ENCODE data around the gene SLC2A8. TPM values are rescaled to one million over a fixed set of nuclear protein-coding genes. Genes with fewer than 3 reads are reported as not detected.

The SLC2A8 gene
- total RNA-seq, 1 donor from 2014 or later, result 13.8 TPM

DNA sequence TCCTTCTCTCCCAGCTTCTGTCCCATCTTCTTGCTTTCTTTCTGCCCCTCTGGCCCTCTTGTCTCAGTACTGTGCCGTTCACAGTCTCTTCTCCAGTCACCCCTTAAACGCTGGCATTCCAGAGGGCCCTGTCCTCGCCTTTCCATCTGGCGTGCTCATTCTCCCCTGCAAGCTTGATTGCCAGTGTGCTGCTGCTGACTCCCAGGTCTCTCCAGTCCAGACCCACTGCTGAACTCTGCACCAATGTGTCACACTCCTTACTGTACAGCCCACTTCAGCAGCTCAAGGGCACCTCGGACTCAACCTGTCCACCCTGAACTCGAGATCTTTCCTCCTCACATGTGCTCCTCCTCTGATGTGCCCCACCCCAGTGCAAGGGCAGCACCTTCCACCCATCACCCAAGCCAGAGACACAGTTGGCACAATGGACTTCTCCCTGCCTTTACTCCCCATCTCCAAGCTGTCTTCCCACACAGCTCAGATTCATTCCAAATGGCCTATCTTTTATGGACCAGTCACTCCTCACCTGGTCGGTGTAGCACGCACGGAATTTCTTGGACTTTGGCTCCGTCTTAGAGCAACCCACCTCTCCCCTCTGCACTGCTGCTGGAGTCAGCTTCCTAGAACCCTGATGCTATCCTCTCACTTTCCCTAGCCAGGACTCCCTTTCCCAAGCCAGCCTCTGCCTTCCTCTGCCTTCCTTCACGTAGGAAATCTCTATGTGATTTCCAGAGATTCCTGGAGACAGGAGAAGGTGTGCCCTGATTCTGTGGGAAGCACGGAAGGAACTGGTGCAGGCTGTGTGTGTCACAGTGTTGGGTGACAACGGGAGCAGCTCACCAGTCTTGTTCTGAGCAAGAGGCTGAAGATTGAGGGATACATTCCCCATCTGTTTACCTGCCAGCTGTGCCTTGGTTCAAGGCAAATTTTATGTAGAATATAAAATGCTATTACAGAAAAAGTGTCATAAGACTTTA, 26.0 kb upstream of the SLC2A8 start:
- no peaks in the 10 kb centered on the region for H3K36me3 ChIP-seq
- no peak overlapping the region for H3K4me3 ChIP-seq
- H3K9me3 ChIP-seq, result no peaks in the 10 kb centered on the region
- no peaks in the 10 kb centered on the region for H3K4me1 ChIP-seq
- no peaks in the 10 kb centered on the region for H3K27me3 ChIP-seq
- no peak overlapping the region for H3K27ac ChIP-seq
- TF ChIP-seq, protein P1, sequence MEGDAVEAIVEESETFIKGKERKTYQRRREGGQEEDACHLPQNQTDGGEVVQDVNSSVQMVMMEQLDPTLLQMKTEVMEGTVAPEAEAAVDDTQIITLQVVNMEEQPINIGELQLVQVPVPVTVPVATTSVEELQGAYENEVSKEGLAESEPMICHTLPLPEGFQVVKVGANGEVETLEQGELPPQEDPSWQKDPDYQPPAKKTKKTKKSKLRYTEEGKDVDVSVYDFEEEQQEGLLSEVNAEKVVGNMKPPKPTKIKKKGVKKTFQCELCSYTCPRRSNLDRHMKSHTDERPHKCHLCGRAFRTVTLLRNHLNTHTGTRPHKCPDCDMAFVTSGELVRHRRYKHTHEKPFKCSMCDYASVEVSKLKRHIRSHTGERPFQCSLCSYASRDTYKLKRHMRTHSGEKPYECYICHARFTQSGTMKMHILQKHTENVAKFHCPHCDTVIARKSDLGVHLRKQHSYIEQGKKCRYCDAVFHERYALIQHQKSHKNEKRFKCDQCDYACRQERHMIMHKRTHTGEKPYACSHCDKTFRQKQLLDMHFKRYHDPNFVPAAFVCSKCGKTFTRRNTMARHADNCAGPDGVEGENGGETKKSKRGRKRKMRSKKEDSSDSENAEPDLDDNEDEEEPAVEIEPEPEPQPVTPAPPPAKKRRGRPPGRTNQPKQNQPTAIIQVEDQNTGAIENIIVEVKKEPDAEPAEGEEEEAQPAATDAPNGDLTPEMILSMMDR (IDR thresholded peaks at IDR 0.05), result no peak
- no peak for TF ChIP-seq POLR2A (IDR thresholded peaks at IDR 0.05)
- TF ChIP-seq POLR2AphosphoS5 (IDR thresholded peaks at IDR 0.05; ENCODE audit: insufficient read depth in 1 of 2, low read depth in 1 of 2), result no peak
- intact Hi-C loops (cut with DNase I), result no loop called here
- DNase-seq (ENCODE audit: extremely low spot score in 2 of 2), result peak in 1 of 2 donors; percentile 84

DNA sequence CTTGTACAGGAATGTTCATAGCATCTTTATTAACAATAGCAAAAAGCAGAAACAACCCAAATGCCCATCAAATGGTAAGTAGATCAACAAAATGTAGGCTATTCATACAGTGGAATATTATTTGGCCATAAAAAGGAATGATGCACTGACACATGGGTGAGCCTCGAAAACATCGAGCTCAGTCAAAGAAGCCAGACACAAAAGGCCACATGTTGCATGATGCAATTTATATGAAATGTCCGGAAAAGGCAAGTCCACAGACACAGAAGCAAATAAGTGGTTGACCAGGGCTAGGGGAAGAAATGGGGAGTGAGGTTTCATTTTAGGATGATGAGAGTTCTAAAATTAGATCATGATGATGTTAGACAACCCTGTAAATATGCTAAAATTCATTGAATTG, 16.5 kb upstream of the SLC2A8 start:
- no peaks in the 10 kb centered on the region for H3K36me3 ChIP-seq
- H3K27me3 ChIP-seq, result no peaks in the 10 kb centered on the region
- TF ChIP-seq, protein P1 (IDR thresholded peaks at IDR 0.05), result no peak
- TF ChIP-seq POLR2AphosphoS5 (IDR thresholded peaks at IDR 0.05; ENCODE audit: insufficient read depth in 1 of 2, low read depth in 1 of 2), result no peak
- no peak for TF ChIP-seq POLR2A (IDR thresholded peaks at IDR 0.05)
- no peak overlapping the region for H3K4me3 ChIP-seq
- no peaks in the 10 kb centered on the region for H3K9me3 ChIP-seq
- no peaks in the 10 kb centered on the region for H3K4me1 ChIP-seq
- no peak overlapping the region for H3K27ac ChIP-seq
- DNase-seq (ENCODE audit: extremely low spot score in 2 of 2), result peak in 1 of 2 donors; percentile 18
- intact Hi-C loops (cut with DNase I), result loop anchor here (10.0 kb wide), 1 partner anchor 66 kb away; no protein-coding TSS in a partner anchor

DNA sequence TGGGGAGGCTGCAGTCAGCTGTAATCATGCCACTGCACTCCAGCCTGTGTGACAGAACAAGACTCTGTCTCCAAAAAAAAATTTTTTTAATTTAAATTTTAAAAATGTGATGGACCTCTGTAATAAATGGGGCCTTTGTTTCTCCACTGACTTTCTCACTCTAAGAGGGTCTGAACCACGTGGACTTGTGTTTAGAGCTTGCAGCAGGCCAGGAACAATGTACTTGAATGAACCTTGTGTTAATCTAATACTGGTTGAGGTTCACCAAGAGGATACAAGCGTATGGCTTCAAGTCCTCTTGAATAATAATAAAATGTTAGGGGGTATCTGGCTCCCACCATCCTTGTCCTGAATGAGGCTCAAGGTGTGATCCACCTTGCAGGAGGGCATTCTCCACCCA, 14.4 kb upstream of the SLC2A8 start:
- H3K36me3 ChIP-seq, result no peaks in the 10 kb centered on the region
- DNase-seq (ENCODE audit: extremely low spot score in 2 of 2), result no peak
- no peak overlapping the region for H3K27ac ChIP-seq
- H3K27me3 ChIP-seq, result no peaks in the 10 kb centered on the region
- no peak overlapping the region for H3K4me3 ChIP-seq
- TF ChIP-seq POLR2A (IDR thresholded peaks at IDR 0.05) (no peak), POLR2AphosphoS5 (IDR thresholded peaks at IDR 0.05; ENCODE audit: insufficient read depth in 1 of 2, low read depth in 1 of 2) (no peak)
- H3K9me3 ChIP-seq, result no peaks in the 10 kb centered on the region
- intact Hi-C loops (cut with DNase I), result loop anchor here (10.0 kb wide), 1 partner anchor 68 kb away; no protein-coding TSS in a partner anchor
- H3K4me1 ChIP-seq, result no peaks in the 10 kb centered on the region

DNA sequence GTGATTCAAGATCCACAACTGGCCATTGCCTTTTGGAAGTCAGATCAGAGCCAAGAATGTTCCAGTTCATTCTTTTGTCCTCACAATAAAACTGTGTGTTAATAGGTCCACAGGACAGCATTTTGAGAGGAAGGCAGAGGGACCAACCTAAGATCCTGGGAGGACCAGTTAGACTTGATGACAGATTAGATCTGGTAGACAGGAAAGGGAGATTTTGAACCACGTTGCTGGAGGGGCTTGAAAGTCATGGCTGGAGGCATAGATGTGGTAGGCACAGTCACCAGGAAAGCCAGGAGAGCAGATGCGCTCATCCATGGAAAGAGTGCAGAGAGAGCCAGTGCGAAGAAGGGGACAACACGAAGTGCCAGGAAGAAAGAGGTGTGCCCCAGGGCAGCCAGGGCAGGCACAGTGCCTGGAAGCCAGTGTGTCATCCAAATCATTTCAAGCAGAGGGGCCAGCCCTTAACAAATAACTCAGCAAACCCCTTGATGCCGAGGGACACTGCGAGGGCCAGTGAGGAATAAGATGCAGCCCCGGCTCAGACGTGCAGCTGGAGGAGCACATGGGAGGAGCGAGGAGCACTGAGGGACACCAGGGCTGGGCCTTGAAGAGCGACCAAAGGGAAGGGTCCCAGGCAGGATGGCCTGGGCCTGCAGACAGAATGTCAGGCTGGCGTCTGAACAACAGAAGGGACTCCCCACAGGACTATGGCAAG, 12.8 kb upstream of the SLC2A8 start:
- DNase-seq (ENCODE audit: extremely low spot score in 2 of 2), result no peak

GRCh38 chr9:127384901-127385300, 12.1 kb upstream of the SLC2A8 start:
- H3K4me3 ChIP-seq, result no peak overlapping the region
- no peaks in the 10 kb centered on the region for H3K9me3 ChIP-seq
- intact Hi-C loops (cut with DNase I), result loop anchor here (10.0 kb wide), 1 partner anchor 70 kb away; no protein-coding TSS in a partner anchor
- peaks cover 7% of the 10 kb centered on the region for H3K4me1 ChIP-seq
- peak in 1 of 2 donors; percentile 64 for DNase-seq (ENCODE audit: extremely low spot score in 2 of 2)
- no peaks in the 10 kb centered on the region for H3K36me3 ChIP-seq
- no peak overlapping the region for H3K27ac ChIP-seq
- H3K27me3 ChIP-seq, result no peaks in the 10 kb centered on the region
- TF ChIP-seq POLR2A (IDR thresholded peaks at IDR 0.05), result no peak
- TF ChIP-seq, protein P1 (IDR thresholded peaks at IDR 0.05), result no peak
- no peak for TF ChIP-seq POLR2AphosphoS5 (IDR thresholded peaks at IDR 0.05; ENCODE audit: insufficient read depth in 1 of 2, low read depth in 1 of 2)

More for the DNA sequence above, 12.8 kb upstream of the SLC2A8 start:
- H3K27me3 ChIP-seq, result no peaks in the 10 kb centered on the region
- H3K27ac ChIP-seq, result no peak overlapping the region
- intact Hi-C loops (cut with DNase I), result loop anchor here (10.0 kb wide), 1 partner anchor 69 kb away; no protein-coding TSS in a partner anchor
- no peaks in the 10 kb centered on the region for H3K9me3 ChIP-seq
- H3K36me3 ChIP-seq, result no peaks in the 10 kb centered on the region
- H3K4me3 ChIP-seq, result no peak overlapping the region
- peaks cover 7% of the 10 kb centered on the region for H3K4me1 ChIP-seq
- TF ChIP-seq POLR2AphosphoS5 (IDR thresholded peaks at IDR 0.05; ENCODE audit: insufficient read depth in 1 of 2, low read depth in 1 of 2) (no peak), POLR2A (IDR thresholded peaks at IDR 0.05) (no peak)
- TF ChIP-seq, protein P1 (IDR thresholded peaks at IDR 0.05), result no peak

Measured in vagina (tissue), 2 donors.